ENCODE data around the gene DAPP1. TPM values are rescaled to one million over a fixed set of nuclear protein-coding genes. Genes with fewer than 3 reads are reported as not detected.
"Not testable (repeated sequence)": the region's sequence is repeated elsewhere in the genome, so short reads cannot be mapped to it uniquely, and the experiment has no call there.

The DAPP1 gene
- total RNA-seq (10 to 100 TPM in 3 of 5 donors, 1 to 10 TPM in 1, under 1 TPM in 1; 0.45 to 72.4 (median 13.4) TPM), polyA plus RNA-seq (1 to 10 TPM; 1.6 to 8.2 (median 7.2) TPM)
- long read RNA-seq, donor 1, result 0 reads
- long read RNA-seq, donor 2, result 0 reads
- long read RNA-seq, donor 3, result 0 reads
- long read RNA-seq, donor 4, result 0 reads
- long read RNA-seq, donor 5, result 0 reads
- long read RNA-seq, donor 6, partial matches to known transcripts, result 0 of 1 reads
- long read RNA-seq, donor 6, other reads (novel, unspliced or antisense), result 0 of 1 reads
- long read RNA-seq, donor 7, partial matches to known transcripts, result 0 of 1 reads
- long read RNA-seq, donor 7, other reads (novel, unspliced or antisense), result 0 of 1 reads
- long read RNA-seq, donor 8, partial matches to known transcripts, result 8 of 51 reads
- long read RNA-seq, donor 8, other reads (novel, unspliced or antisense), result 43 of 51 reads
- long read RNA-seq, donor 9, result 0 reads
- long read RNA-seq, donor 10, partial matches to known transcripts, result 0 of 1 reads
- long read RNA-seq, donor 10, other reads (novel, unspliced or antisense), result 0 of 1 reads

DNA sequence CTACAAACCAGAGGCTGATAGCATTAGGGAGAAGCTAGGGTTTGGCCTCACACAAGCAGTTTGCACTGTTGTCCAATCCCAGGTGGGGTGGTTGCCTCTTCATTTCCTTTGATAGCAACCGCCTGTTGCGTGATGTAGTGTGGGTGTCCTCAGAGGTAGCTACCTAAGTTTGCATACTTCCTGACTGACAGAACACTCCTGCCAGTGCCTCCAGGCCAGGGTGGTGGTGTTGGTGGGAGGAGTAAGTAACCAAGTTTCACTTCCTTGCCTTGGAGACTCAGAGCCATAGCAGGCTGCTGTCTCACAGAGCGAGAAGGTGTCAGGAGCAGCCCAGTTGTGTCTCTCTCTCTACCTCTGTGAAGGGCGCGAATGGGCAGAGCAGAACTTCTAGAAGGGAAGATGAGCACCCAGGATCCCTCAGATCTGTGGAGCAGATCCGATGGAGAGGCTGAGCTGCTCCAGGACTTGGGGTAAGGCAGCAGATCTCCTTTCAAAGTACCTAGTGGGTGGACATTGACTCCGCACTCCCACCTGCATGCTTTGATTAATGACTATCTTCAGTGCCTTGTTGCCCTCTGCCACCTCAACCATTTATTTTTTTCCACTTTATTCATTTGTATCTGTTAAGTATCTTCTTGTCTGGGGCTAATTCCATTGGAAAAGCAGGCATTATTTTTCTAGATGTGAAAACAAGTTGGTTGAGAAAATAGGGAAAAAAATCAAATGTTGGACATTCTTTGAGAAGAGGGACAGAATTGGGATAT lies at the start of gene DAPP1:
Gene DAPP1, plus strand, starts transcription at position 283 of the 764 bp plus-strand sequence. Its CDS starts 87 bp downstream, at position 370.
- DNase-seq, result peak; percentile 71 to 74
- Histone ChIP-seq H3K9me3 (no peaks in the 10 kb centered on the region), H3K4me1 (peaks cover 5 to 39% (median 6%) of the 10 kb centered on the region in 4 donors), H3K27me3 (no peaks in the 10 kb centered on the region), H3K27ac (peak within 1 kb of the TSS in 4 of 5 donors; percentile 56 to 85 (median 70)), H3K4me3 (peak within 1 kb of the TSS in 3 of 4 donors; percentile 17 to 42 (median 31)), H3K36me3 (no peaks in the 10 kb centered on the region)
- 48 to 64% (median 64%) methylated on average over 7 of the region's 7 CpGs for WGBS, 5 donors
- intact Hi-C loops (cut with DNase I; ENCODE audit: low total_unique reads), result no loop called here
- TF ChIP-seq POLR2AphosphoS5 (IDR thresholded peaks at IDR 0.05), result peak in 2 of 3 donors; percentile 70 to 88
- TF ChIP-seq EP300 (IDR thresholded peaks at IDR 0.05), result no peak

- H3K4me3 ChIP-seq, DNase-seq: not testable (repeated sequence)
- WGBS, 5 donors, result 83 to 96% (median 88%) methylated on average over 5 to 7 of the region's 7 CpGs
Observed at GRCh38 chr4:99770842-99771241, 45.8 kb upstream of the DAPP1 start.

GRCh38 chr4:99783940-99784339 lies 32.7 kb upstream of the DAPP1 start:
- Histone ChIP-seq H3K27me3 (no peaks in the 10 kb centered on the region), H3K27ac (no peak overlapping the region), H3K36me3 (no peaks in the 10 kb centered on the region), H3K9me3 (no peaks in the 10 kb centered on the region), H3K4me3 (no peak overlapping the region), H3K4me1 (no peaks in the 10 kb centered on the region)
- WGBS, 5 donors, result 88 to 91% (median 90%) methylated on average over 3 of the region's 3 CpGs
- intact Hi-C loops (cut with DNase I; ENCODE audit: low total_unique reads), result no loop called here
- no peak for TF ChIP-seq POLR2A (IDR thresholded peaks at IDR 0.05)
- TF ChIP-seq POLR2AphosphoS5 (IDR thresholded peaks at IDR 0.05), result no peak
- TF ChIP-seq, protein P1, sequence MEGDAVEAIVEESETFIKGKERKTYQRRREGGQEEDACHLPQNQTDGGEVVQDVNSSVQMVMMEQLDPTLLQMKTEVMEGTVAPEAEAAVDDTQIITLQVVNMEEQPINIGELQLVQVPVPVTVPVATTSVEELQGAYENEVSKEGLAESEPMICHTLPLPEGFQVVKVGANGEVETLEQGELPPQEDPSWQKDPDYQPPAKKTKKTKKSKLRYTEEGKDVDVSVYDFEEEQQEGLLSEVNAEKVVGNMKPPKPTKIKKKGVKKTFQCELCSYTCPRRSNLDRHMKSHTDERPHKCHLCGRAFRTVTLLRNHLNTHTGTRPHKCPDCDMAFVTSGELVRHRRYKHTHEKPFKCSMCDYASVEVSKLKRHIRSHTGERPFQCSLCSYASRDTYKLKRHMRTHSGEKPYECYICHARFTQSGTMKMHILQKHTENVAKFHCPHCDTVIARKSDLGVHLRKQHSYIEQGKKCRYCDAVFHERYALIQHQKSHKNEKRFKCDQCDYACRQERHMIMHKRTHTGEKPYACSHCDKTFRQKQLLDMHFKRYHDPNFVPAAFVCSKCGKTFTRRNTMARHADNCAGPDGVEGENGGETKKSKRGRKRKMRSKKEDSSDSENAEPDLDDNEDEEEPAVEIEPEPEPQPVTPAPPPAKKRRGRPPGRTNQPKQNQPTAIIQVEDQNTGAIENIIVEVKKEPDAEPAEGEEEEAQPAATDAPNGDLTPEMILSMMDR (IDR thresholded peaks at IDR 0.05), result no peak
- no peak for TF ChIP-seq EP300 (IDR thresholded peaks at IDR 0.05)
- DNase-seq, result no peak

More at GRCh38 chr4:99770842-99771241, 45.8 kb upstream of the DAPP1 start:
- peaks cover 0 to 20% (median 10%) of the 10 kb centered on the region in 4 donors for H3K9me3 ChIP-seq
- H3K36me3 ChIP-seq; H3K27me3 ChIP-seq; H3K27ac ChIP-seq; H3K4me1 ChIP-seq; intact Hi-C loops (cut with DNase I; ENCODE audit: low total_unique reads): not testable (repeated sequence)

- no peak overlapping the region for H3K27ac ChIP-seq
- no peak overlapping the region for H3K4me3 ChIP-seq
- H3K4me1 ChIP-seq, result no peaks in the 10 kb centered on the region
- H3K27me3 ChIP-seq, result no peaks in the 10 kb centered on the region
- WGBS, 5 donors, result 82 to 93% (median 87%) methylated on average over 3 of the region's 3 CpGs
- intact Hi-C loops (cut with DNase I; ENCODE audit: low total_unique reads), result no loop called here
- H3K9me3 ChIP-seq, result no peaks in the 10 kb centered on the region
- TF ChIP-seq POLR2AphosphoS5 (IDR thresholded peaks at IDR 0.05) (no peak), POLR2A (IDR thresholded peaks at IDR 0.05) (no peak), EP300 (IDR thresholded peaks at IDR 0.05) (no peak)
- TF ChIP-seq, protein P1 (IDR thresholded peaks at IDR 0.05), result no peak
- no peak for DNase-seq
- H3K36me3 ChIP-seq, result no peaks in the 10 kb centered on the region
Observed at GRCh38 chr4:99784842-99785241, 31.8 kb upstream of the DAPP1 start.
